HL-60 (cell line): ENCODE results near the gene ENTR1.

Experiments used
- CTCF ChIP-seq: IDR thresholded peaks from one replicate; pipeline ENCODE4 v1.5.1; 2011; ENCODE audit warnings: low read length, control low read depth, inconsistent platforms; ENCODE audit not compliant: insufficient read depth
- GABPA ChIP-seq: IDR thresholded peaks from 2 replicates; pipeline ENCODE4 v1.6.1; 2012; ENCODE audit warnings: low read depth
- POLR2AphosphoS5 ChIP-seq: IDR thresholded peaks from 2 replicates; pipeline ENCODE4 v1.6.1; 2012; ENCODE audit warnings: low read depth
- REST ChIP-seq: IDR thresholded peaks from 2 replicates; pipeline ENCODE4 v1.6.1; 2012; ENCODE audit warnings: low read depth; ENCODE audit not compliant: insufficient replicate concordance
- SPI1 ChIP-seq: IDR thresholded peaks from 2 replicates; pipeline ENCODE4 v1.6.1; 2012; ENCODE audit warnings: low read depth, mild to moderate bottlenecking, borderline replicate concordance

GRCh38 chr9:136405481-136405880 is 4.9 kb downstream of the ENTR1 start:
- TF ChIP-seq CTCF (no peak), POLR2AphosphoS5 (no peak), REST (no peak), GABPA (no peak), SPI1 (no peak)
